HG03175 (cell line): ENCODE data around the gene PITX1.

Experiments used
- ATAC-seq: cut with Tn5 transposase; IDR thresholded peaks from one replicate; pipeline ENCODE4 v1.9.1; 2021; ENCODE audit warnings: mild to moderate bottlenecking, moderate library complexity; ENCODE audit not compliant: unreplicated experiment

The PITX1 gene

DNA sequence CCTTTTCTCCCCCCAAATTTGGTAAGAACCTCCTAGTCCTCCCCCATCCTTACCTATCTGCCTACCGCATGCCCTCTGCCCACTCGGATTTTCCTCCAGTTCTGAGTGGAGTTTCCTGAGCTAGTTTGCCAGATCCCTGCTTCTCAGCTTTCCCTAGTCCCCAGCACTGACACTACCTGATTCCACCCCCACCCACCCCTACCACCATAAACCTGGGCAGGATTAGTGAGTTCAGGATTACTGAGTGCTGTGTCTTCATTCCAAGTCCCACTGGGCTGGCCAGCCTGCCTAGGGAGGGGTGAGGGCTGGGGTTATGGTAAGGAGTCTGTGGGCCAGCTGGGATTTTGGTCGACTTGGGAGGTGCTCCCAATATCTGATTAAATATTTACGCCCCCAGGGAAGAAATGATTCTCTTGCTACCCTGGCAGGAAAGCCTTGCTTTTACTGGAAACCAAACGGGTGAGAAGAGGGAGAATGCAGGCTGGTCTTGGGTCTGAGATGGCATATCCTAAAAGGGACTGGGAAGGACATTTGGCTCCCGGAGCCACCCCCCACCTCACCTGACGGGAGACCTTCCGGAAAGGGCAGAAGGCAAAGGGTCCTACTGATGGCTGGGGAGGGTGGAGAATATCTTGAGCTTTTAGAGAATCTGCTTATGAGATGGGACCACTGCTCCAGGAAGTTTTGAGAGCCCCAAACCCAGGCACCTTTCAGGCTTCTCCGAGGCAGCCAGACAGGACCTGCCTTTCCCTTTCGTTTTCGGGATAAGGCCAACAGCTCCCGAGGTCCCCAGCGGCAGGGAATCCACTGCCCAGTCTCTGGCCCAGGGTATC is 3.7 kb downstream of the PITX1 start:
- ATAC-seq: no peak

GRCh38 chr5:135029477-135030122 is 4.4 kb downstream of the PITX1 start:
- no peak for ATAC-seq

GRCh38 chr5:135028791-135029476 is 5.1 kb downstream of the PITX1 start:
- no peak for ATAC-seq

- no peak for ATAC-seq
Measured at GRCh38 chr5:135027697-135028615, 6.1 kb downstream of the PITX1 start.

DNA sequence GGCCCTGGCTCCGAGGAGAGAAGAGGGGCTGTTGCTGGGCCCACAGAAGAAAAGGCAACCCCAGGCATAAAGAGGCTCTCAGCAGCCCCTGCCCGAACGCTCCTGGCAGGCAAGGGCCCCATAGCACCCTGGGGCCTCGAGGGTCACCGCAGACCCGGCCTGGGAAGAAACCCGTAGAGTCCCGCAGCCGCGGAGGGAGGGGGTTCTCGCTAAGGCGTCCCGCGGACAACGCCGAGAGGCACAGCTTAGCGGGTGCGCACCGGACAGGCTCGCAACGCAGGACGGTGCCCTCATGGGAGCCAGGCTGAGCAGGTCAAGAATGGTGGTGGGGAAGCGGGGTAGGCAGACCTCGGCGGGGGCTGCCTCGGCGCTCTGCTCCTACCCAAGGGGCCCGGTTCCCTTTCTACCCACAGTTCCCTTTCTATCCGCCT is 6.7 kb downstream of the PITX1 start:
- no peak for ATAC-seq

GRCh38 chr5:135026645-135027265 is 7.3 kb downstream of the PITX1 start:
- ATAC-seq: no peak

GRCh38 chr5:135025730-135026644 is 8.0 kb downstream of the PITX1 start:
- ATAC-seq: no peak

DNA sequence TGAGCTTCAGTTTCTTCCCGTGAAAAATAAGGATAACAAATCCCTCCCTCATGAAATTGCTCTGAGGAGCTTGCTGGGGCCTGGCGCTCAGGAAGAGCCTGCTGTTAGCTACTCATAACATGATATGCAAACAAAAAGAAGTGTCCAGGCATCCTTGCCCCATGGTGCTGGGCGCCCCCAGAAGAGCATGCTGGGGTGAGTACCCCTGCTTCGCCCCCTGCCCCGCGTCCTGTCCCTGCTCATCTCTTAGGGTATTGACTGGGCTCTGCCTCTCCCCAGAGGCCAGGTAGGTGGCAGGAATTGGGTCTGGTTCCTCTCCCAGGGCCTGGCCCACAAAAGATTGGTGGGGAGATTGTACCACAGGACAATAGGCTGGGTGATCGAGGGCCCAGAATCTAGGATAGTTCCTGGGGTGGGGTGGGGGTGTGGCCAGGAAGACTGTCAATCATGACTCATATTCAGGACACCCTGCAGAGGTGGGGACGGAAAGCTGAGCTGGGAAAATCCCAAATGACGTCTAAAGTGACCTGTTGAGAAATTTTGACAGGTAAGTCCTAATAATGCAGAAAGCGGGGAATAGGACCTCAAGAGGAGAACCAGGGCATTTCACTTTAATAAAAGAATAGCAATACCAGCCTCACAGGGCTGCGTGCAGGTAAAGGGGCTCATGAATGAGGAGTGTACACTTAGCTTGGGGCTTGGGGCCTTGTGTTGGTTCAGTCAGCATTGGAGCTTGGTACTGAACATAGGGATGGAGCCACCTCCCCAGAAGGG is 8.9 kb downstream of the PITX1 start:
- ATAC-seq: no peak

DNA sequence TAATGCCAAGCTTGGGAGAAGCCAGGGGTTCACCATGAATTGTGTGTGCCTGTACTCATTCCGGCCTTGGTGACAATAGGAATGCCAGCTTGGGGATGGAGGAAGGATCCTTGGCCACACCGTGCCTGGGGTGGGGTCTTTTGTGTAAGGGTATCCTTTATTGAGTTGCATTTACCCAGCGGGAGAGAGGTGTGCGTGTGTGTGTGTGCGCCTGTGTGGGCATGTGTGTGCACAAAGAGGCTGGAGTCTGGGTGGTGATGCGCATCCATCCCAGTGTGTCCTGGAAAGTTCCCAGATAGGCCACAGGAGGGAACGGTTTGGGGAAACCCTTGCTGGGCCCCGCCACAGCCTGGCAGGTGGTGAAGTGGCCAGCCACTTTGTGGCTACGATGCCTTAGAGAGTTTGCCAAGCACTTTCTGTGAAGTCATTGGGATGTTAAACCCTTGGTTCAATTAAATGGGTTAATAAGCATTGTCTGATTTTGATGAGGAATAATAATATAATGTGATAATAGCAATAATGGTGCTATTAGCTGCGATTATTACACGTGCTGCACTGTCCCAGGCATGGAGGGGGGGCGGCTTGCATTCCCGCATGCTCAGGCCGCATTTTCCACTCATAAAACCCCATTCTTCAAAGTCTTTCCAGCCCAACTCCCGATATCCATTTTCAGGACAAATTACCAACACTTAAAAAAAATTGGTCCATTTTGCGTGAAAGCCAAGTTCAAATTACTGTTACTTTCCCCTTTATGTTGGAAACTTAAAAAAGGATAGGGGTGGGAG is 13.7 kb downstream of the PITX1 start:
- ATAC-seq: no peak

DNA sequence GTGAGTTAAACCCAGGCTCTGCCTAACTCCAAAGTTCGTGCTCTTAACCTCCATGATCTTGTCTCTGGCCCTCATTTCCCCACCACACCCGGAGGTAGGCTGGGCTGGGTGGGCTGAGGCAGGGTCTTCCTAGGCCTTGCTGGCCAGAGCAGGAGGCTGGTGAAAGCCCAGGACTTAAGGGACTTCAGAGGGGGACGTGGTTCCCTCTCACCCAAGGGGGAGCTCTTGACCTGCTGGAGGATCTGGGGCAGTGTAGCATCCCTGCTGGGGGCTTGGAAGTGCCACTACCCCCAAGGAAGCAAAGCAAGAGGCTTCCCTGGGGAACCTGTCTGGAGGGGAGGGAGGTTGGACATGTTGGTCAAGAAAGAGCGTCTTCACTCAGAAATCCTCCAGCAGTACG is 14.7 kb downstream of the PITX1 start:
- ATAC-seq: no peak

GRCh38 chr5:135018457-135018856 is 15.6 kb downstream of the PITX1 start:
- no peak for ATAC-seq

- ATAC-seq: no peak
Measured at GRCh38 chr5:135016861-135017290, 17.2 kb downstream of the PITX1 start.

DNA sequence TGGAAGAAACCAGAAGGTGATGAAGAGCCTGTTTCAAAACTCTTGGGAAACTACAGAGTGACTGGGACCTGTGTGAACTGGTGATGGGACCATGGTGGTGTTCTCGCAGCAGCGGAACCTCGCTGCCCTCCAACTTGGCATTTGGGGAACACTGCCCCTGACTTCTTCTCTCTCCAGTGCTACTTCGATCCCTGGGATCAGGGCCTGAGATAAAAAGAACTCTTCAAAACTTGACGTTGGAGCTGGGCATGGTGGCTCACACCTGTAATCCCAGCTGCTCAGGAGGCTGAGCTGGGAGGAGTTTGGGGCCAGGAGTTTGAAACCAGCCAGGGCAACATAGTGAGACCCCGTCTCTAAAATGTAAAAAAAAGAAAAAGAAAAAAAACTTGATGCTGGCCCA is 18.1 kb downstream of the PITX1 start:
- ATAC-seq: no peak

DNA sequence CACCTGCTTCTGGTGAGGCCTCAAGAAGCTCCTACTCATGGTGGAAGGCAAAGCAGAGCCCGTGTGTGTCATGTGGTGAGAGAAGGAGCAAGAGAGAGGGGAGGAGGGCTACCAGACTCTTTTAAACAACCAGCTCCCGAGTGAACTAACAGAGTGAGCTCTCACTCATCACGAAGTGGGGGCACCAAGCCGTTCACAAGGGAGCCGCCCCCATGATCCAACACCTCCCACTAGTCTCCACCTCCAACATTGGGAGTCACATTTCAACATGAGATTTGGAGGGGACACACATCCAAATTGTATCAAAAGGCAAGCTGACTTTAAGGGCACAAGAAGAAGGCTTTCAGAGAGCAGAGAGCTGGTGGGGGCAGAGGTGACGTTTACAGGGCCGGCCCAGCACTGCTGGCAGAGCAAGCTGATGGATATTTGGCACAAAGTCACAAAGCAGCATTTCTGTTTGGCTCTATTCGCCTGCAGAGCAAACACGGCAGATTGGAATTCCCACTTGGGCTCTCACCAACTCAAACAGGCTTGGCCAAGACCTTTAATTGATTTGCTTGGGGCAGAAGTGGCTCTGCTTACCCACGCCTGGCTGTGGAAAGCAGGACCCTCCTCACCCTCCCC is 20.0 kb downstream of the PITX1 start:
- no peak for ATAC-seq

DNA sequence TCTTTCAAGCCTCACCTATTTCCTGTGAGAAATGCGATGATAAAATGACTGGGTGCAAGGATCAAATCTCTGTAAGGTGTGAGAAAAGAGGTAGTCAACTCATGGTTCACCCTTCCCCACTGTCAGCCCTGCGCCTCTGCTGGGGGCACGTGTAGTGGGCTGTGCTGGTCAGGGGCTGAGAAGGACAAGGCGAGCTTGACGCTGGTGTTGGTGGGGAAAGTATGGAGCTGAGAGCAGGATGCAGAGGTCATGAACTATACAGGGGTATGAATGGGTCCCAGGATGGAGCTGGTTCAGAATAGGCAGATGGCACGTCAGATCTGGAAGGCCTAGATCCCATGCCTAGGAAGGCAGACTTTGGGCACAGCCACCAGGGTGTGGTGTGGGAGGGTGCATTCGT is 20.6 kb downstream of the PITX1 start:
- no peak for ATAC-seq

- no peak for ATAC-seq
Measured at GRCh38 chr5:135012951-135013391, 21.1 kb downstream of the PITX1 start.

- no peak for ATAC-seq
Measured at GRCh38 chr5:135012033-135012588, 21.9 kb downstream of the PITX1 start.
